ENCODE measurements around the gene ANKS1B.

ANKS1B gene

GRCh38 chr12:99996095-99996494 is 11.4 kb upstream of the ANKS1B start:
- Histone ChIP-seq H3K27me3 (ENCODE audit: insufficient read depth, low read length, poor library complexity, severe bottlenecking) (no peaks in the 10 kb centered on the region), H3K4me3 (ENCODE audit: low read length, poor library complexity, severe bottlenecking) (no peak overlapping the region)

GRCh38 chr12:99985631-99986030 is 895 bp upstream of the ANKS1B start:
- no peaks in the 10 kb centered on the region for H3K4me1 ChIP-seq (ENCODE audit: insufficient read depth, low read length, poor library complexity, severe bottlenecking)
- no peak overlapping the region for H3K9ac ChIP-seq (ENCODE audit: low read depth, low read length, poor library complexity, severe bottlenecking)
- no peaks in the 10 kb centered on the region for H3K79me2 ChIP-seq (ENCODE audit: insufficient read depth, low read length)
- peak overlapping the region; percentile 62 for H3K4me2 ChIP-seq (ENCODE audit: low read depth, low read length, poor library complexity, severe bottlenecking)
- H4K20me1 ChIP-seq (ENCODE audit: insufficient read depth, low read length, poor library complexity, severe bottlenecking) = no peaks in the 10 kb centered on the region
- no peaks in the 10 kb centered on the region for H3K9me3 ChIP-seq (ENCODE audit: insufficient read depth, low read depth, low read length)
- H3K9me2 ChIP-seq (replicated peaks; ENCODE audit: low read depth, low read length) = no peaks in the 10 kb centered on the region
- H3K36me3 ChIP-seq (ENCODE audit: insufficient read depth, low read length) = no peaks in the 10 kb centered on the region
- H3F3A ChIP-seq (ENCODE audit: low read depth) = no peaks in the 10 kb centered on the region
- no peak for TF ChIP-seq CTCF (conservative IDR thresholded peaks at IDR 0.05; ENCODE audit: low read length)
- TF ChIP-seq EZH2phosphoT487 (IDR thresholded peaks at IDR 0.05; ENCODE audit: borderline replicate concordance) = no peak
- H2AFZ ChIP-seq (ENCODE audit: low read length) = no peak overlapping the region
- no peaks in the 10 kb centered on the region for H3K27me3 ChIP-seq (ENCODE audit: insufficient read depth, low read length, poor library complexity, severe bottlenecking)
- peak overlapping the region; percentile 55 for H3K4me3 ChIP-seq (ENCODE audit: low read length, poor library complexity, severe bottlenecking)

More at GRCh38 chr12:99996095-99996494, 11.4 kb upstream of the ANKS1B start:
- Histone ChIP-seq H3K9me3 (ENCODE audit: insufficient read depth, low read depth, low read length) (no peaks in the 10 kb centered on the region), H3K4me1 (ENCODE audit: insufficient read depth, low read length, poor library complexity, severe bottlenecking) (no peaks in the 10 kb centered on the region), H3K79me2 (ENCODE audit: insufficient read depth, low read length) (no peaks in the 10 kb centered on the region), H3F3A (ENCODE audit: low read depth) (no peaks in the 10 kb centered on the region), H2AFZ (ENCODE audit: low read length) (no peak overlapping the region), H3K9me2 (replicated peaks; ENCODE audit: low read depth, low read length) (no peaks in the 10 kb centered on the region), H3K4me2 (ENCODE audit: low read depth, low read length, poor library complexity, severe bottlenecking) (no peak overlapping the region), H3K9ac (ENCODE audit: low read depth, low read length, poor library complexity, severe bottlenecking) (no peak overlapping the region), H4K20me1 (ENCODE audit: insufficient read depth, low read length, poor library complexity, severe bottlenecking) (no peaks in the 10 kb centered on the region), H3K36me3 (ENCODE audit: insufficient read depth, low read length) (no peaks in the 10 kb centered on the region)
- TF ChIP-seq CTCF (conservative IDR thresholded peaks at IDR 0.05; ENCODE audit: low read length) = no peak
- no peak for TF ChIP-seq EZH2phosphoT487 (IDR thresholded peaks at IDR 0.05; ENCODE audit: borderline replicate concordance)

GRCh38 chr12:99985129-99985570 is 414 bp upstream of the ANKS1B start:
- no peaks in the 10 kb centered on the region for H3K27me3 ChIP-seq (ENCODE audit: insufficient read depth, low read length, poor library complexity, severe bottlenecking)
- H3K79me2 ChIP-seq (ENCODE audit: insufficient read depth, low read length) = no peaks in the 10 kb centered on the region
- TF ChIP-seq CTCF (conservative IDR thresholded peaks at IDR 0.05; ENCODE audit: low read length) (no peak), EZH2phosphoT487 (IDR thresholded peaks at IDR 0.05; ENCODE audit: borderline replicate concordance) (no peak)
- H3K4me2 ChIP-seq (ENCODE audit: low read depth, low read length, poor library complexity, severe bottlenecking) = peak overlapping the region; percentile 62
- H3F3A ChIP-seq (ENCODE audit: low read depth) = no peaks in the 10 kb centered on the region
- no peaks in the 10 kb centered on the region for H3K4me1 ChIP-seq (ENCODE audit: insufficient read depth, low read length, poor library complexity, severe bottlenecking)
- H3K9ac ChIP-seq (ENCODE audit: low read depth, low read length, poor library complexity, severe bottlenecking) = no peak overlapping the region
- no peaks in the 10 kb centered on the region for H3K9me2 ChIP-seq (replicated peaks; ENCODE audit: low read depth, low read length)
- H4K20me1 ChIP-seq (ENCODE audit: insufficient read depth, low read length, poor library complexity, severe bottlenecking) = no peaks in the 10 kb centered on the region
- H3K4me3 ChIP-seq (ENCODE audit: low read length, poor library complexity, severe bottlenecking) = peak overlapping the region; percentile 55
- peak overlapping the region; percentile 36; the same call in 1 of the 2 replicates for H2AFZ ChIP-seq (ENCODE audit: low read length)
- no peaks in the 10 kb centered on the region for H3K9me3 ChIP-seq (ENCODE audit: insufficient read depth, low read depth, low read length)
- no peaks in the 10 kb centered on the region for H3K36me3 ChIP-seq (ENCODE audit: insufficient read depth, low read length)
